HEK293T (cell line): Measurements from ENCODE around the gene NCSTN.

ENCODE experiments used
- L3MBTL2 ChIP-seq: fragments of 450-650 bp; conservative IDR thresholded peaks from 2 replicates; pipeline ENCODE4 v1.6.1; 2016; ENCODE audit warnings: mild to moderate bottlenecking
- SP1 ChIP-seq: fragments of 450-650 bp; IDR thresholded peaks from 2 replicates; pipeline ENCODE4 v1.6.1; 2017

DNA sequence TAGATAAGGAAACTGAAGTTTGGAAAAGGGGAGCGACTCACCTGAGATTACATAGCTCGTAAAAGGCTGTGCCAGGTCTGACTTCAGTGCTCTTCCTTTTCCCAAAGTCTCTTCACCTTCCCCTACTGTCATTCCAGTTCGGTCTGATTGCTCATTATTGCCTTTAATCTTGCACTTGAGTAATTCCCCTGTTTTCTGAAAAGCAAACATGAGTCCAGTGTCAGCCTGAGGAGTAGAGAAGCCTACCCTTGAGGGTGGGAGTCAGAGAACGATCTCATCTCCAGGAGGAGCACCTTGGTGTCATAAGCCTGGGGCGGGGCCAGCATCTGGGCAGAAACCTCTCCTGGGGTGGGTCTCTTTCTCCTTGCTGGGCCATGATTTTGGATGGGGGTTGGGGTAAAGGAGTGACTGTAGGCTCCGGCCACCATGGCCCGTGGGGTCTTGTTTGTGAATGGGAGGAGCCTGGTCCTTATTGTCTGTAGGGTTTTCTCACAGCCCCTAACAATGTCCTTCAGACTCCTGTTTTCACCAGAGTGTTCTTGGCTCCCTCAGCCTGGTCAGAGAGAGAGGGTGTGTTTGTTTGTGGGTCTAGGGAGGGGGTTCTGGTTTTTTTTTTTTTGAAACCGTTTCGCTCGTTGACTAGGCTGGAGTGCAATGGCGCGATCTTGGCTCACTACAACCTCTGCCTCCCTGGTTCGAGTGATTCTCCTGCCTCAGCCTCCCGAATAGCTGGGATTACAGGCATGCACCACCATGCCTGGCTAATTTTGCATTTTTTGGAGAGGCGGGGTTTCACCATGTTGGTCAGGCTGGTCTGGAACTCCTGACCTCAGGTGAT is 63.2 kb downstream of the NCSTN start:
- TF ChIP-seq SP1 (no peak), L3MBTL2 (no peak)
